Tibial nerve (tissue), 4 donors: Measurements from ENCODE around the gene ZER1. TPM values are rescaled to one million over a fixed set of nuclear protein-coding genes. Genes with fewer than 3 reads are reported as not detected.

Experiments used
- DNase-seq, 2 donors: peaks; one replicate each; pipeline ENCODE4 v3.0.0-alpha.2; 2019; ENCODE audit warnings: low spot score in 2 of 2
- H3K27ac ChIP-seq, 4 donors: fragments of 200-600 bp; sonication (generic) in 3 of 4; one replicate each; pipeline ENCODE4 v1.5.1; 2017 to 2019; ENCODE audit warnings: mild to moderate bottlenecking in 1 of 4
- H3K27me3 ChIP-seq, 2 donors: fragments of 200-600 bp; sonication (generic) in 1 of 2; one replicate each; pipeline versions ENCODE4 v1.5.1 to v1.6.0; 2017 to 2019
- H3K36me3 ChIP-seq, 3 donors: fragments of 200-600 bp; sonication (generic); one replicate each; pipeline ENCODE4 v1.5.1; 2018 to 2019
- H3K4me1 ChIP-seq, 4 donors: fragments of 200-600 bp; sonication (generic) in 3 of 4; one replicate each; pipeline ENCODE4 v1.5.1; 2017 to 2019
- H3K4me3 ChIP-seq, 4 donors: fragments of 200-600 bp; sonication (generic) in 3 of 4; one replicate each; pipeline ENCODE4 v1.5.1; 2017 to 2019; ENCODE audit warnings: mild to moderate bottlenecking in 1 of 4, moderate library complexity in 1 of 4
- H3K9me3 ChIP-seq, 4 donors: fragments of 200-600 bp; sonication (generic) in 3 of 4; one replicate each; pipeline ENCODE4 v1.5.1; 2017 to 2019
- CTCF ChIP-seq, 5 experiments: fragments of 200-600 bp in 3 of 5; fragments of 450-650 bp in 2 of 5; sonication (generic) in 3 of 5; IDR thresholded peaks; one replicate each; pipeline ENCODE4 v1.5.1; 2016 to 2019; ENCODE audit warnings: antibody characterized with exemption in 5 of 5, mild to moderate bottlenecking in 3 of 5, moderate library complexity in 2 of 5
- EP300 ChIP-seq, 2 donors: sonication (generic); formaldehyde crosslinking; IDR thresholded peaks; one replicate each; pipeline ENCODE4 v1.6.1; 2017; ENCODE audit warnings: antibody characterized with exemption in 2 of 2, mild to moderate bottlenecking in 1 of 2
- POLR2A ChIP-seq, 2 donors: fragments of 450-650 bp; IDR thresholded peaks; one replicate each; pipeline ENCODE4 v1.6.1; 2017; ENCODE audit warnings: antibody characterized with exemption in 2 of 2, mild to moderate bottlenecking in 2 of 2, moderate library complexity in 2 of 2
- WGBS, 2 donors: methylation state at CpG; one replicate each; pipeline ENCODE4 v1.1.5; 2018; 5-methylcytosine and 5-hydroxymethylcytosine counted together
- total RNA-seq, 4 donors: library from RNA; depleted of rRNA; stranded (reverse); fragments of >200 nt; gene quantifications; one replicate each; pipeline ENCODE4 v1.1.0, GENCODE V29; 2016

The ZER1 gene
- total RNA-seq, 4 donors from 2014 or later = 45.8 to 68.6 (median 61.3) TPM

DNA sequence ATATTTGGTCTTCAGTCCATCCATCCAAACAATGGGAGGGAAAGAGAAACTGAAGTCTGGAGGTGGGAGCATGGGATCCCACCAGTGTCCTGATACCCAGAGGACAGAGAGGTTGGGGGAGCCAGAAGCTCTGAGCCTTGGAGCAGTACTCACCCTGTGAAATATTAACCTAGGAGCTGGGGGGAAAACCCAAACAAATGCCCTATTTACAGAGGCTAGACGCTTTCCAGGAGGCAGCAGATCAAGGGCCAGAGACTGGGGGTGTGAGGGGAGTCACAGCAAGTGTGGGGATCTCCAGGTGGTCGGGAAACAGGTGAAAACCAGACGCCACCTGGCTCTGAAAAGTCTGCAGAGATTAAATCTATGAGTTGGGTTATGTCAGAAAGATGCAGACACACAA lies 6.2 kb downstream of the ZER1 start:
- no peak for TF ChIP-seq CTCF (IDR thresholded peaks at IDR 0.05)
- no peak for TF ChIP-seq EP300 (IDR thresholded peaks at IDR 0.05)
- TF ChIP-seq POLR2A (IDR thresholded peaks at IDR 0.05) = no peak
- WGBS, 2 donors = 73 to 74% methylated on average over 3 of the region's 3 CpGs
- Histone ChIP-seq H3K27ac (no peak overlapping the region), H3K4me3 (no peak overlapping the region), H3K36me3 (peaks cover 0 to 38% (median 0%) of the 10 kb centered on the region in 3 donors), H3K27me3 (no peaks in the 10 kb centered on the region), H3K9me3 (no peaks in the 10 kb centered on the region), H3K4me1 (peaks cover 0 to 15% (median 4%) of the 10 kb centered on the region in 4 donors)
- no peak for DNase-seq

DNA sequence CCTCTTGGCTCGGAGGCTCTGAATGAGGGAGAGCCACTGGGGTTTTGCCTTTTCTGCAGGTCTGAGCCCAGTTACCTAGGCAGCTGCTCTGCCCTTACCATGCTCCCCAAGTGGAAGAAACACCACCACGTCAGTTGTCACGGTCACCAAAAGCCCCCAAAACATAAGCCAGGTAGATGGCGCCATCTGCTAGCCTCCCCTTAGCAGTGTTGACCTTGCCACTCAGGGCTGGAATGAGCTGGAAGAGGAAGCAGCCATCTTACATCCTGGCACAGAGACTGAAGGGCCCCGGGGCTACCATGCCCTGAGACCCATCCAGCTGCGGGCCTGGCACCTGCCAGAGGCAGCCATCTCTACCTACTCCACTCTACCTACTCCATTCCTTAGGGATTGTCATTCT lies 7.4 kb downstream of the ZER1 start:
- peaks cover 0 to 3% (median 0%) of the 10 kb centered on the region in 4 donors for H3K4me1 ChIP-seq
- H3K4me3 ChIP-seq = no peak overlapping the region
- no peaks in the 10 kb centered on the region for H3K9me3 ChIP-seq
- DNase-seq = no peak
- no peak overlapping the region for H3K27ac ChIP-seq
- TF ChIP-seq POLR2A (IDR thresholded peaks at IDR 0.05) (no peak), CTCF (IDR thresholded peaks at IDR 0.05) (no peak), EP300 (IDR thresholded peaks at IDR 0.05) (no peak)
- H3K27me3 ChIP-seq = no peaks in the 10 kb centered on the region
- 84 to 86% methylated on average over 6 of the region's 6 CpGs for WGBS, 2 donors
- H3K36me3 ChIP-seq = peaks cover 0 to 48% (median 0%) of the 10 kb centered on the region in 3 donors

DNA sequence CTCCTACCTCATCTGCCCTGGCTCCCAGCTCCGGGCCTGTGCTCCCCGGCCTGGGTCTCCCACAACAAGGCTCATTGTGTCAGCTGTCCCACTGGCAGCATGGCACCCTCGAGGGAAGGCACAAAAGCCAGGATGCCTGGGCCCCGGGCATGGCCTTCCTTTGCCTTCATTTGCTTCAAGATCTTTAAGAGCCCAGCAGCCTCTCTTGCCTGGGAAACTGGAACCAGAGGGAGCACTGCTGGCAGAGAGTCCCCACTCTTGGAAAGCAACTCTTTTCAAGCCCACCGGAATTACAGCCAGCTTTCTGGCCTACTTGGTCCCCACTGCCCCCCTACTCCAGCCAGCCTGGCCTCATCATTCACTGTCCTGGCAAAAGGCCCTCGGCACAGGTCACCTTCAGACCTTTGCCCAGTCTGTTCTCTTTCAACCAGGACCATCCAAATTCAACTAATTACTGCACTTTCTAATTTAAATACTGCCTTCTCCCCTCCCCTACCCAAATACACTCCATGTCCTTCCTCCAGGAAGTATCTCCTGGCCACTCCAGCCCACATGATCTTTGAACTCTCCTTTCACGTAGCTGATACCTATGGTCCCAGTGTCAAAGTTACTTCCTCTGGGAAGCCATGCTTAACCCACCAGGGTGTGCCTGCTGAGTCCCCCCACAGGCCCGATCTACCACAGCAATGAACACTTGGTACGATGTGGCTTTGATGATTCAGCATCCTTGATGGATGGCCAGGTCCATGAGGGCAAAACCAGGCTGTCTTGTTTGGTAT lies 8.9 kb downstream of the ZER1 start:
- no peaks in the 10 kb centered on the region for H3K9me3 ChIP-seq
- no peak overlapping the region for H3K27ac ChIP-seq
- 70% methylated on average over 9 of the region's 9 CpGs for WGBS, 2 donors
- TF ChIP-seq CTCF (IDR thresholded peaks at IDR 0.05) = no peak
- no peak for TF ChIP-seq EP300 (IDR thresholded peaks at IDR 0.05)
- TF ChIP-seq POLR2A (IDR thresholded peaks at IDR 0.05) = no peak
- H3K27me3 ChIP-seq = no peaks in the 10 kb centered on the region
- DNase-seq = no peak
- no peaks in the 10 kb centered on the region for H3K4me1 ChIP-seq
- H3K4me3 ChIP-seq = no peak overlapping the region
- peaks cover 0 to 49% (median 0%) of the 10 kb centered on the region in 3 donors for H3K36me3 ChIP-seq

DNA sequence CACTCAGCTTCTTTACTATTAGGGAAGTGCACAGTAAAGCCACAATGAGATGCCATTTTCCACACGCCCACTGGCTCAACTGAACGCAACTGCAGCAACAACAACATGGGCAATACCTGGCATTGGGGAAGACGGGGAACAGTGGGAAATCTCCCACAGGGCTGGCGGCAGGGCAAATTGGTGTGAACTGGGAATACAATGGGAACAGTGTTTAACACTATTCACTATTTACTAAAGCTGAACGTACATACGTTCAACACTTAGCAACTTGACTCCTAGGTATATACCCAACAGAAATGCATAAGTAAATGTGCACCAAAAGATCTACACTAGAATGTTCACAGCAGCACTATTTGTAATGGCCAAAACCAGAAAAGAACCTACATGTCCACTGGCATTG lies 14.1 kb downstream of the ZER1 start:
- Histone ChIP-seq H3K4me3 (no peak overlapping the region), H3K4me1 (no peaks in the 10 kb centered on the region), H3K27ac (no peak overlapping the region), H3K27me3 (no peaks in the 10 kb centered on the region), H3K9me3 (no peaks in the 10 kb centered on the region), H3K36me3 (peaks cover 0 to 48% (median 6%) of the 10 kb centered on the region in 3 donors)
- WGBS, 2 donors = 49 to 57% methylated on average over 6 of the region's 6 CpGs
- no peak for TF ChIP-seq POLR2A (IDR thresholded peaks at IDR 0.05)
- no peak for TF ChIP-seq CTCF (IDR thresholded peaks at IDR 0.05)
- no peak for TF ChIP-seq EP300 (IDR thresholded peaks at IDR 0.05)
- no peak for DNase-seq

DNA sequence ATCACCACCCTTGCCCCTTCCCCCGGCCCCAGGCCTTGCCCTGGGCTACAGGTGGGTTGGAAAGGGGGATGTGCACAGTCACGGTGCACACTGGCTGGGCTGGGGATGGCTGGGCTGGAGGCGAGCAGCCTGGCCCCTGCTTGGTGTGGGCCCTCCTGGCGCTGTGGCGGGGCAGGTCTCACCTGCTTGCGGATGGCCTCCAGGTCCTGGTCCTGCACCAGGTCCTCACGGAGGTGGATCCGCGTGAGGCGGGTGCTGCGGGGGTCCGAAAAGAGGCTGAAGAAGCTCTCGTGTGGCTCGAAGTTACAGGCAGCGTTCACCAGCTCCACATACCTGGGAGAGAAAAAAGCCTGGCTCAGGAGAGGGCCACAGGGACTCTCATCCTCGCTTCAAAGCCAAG lies 18.1 kb downstream of the ZER1 start:
- H3K4me1 ChIP-seq = no peaks in the 10 kb centered on the region
- no peaks in the 10 kb centered on the region for H3K9me3 ChIP-seq
- DNase-seq = no peak
- no peaks in the 10 kb centered on the region for H3K27me3 ChIP-seq
- peaks cover 0 to 73% (median 7%) of the 10 kb centered on the region in 3 donors for H3K36me3 ChIP-seq
- H3K27ac ChIP-seq = no peak overlapping the region
- 95 to 98% methylated on average over 14 to 16 of the region's 16 CpGs for WGBS, 2 donors
- H3K4me3 ChIP-seq = no peak overlapping the region
- TF ChIP-seq EP300 (IDR thresholded peaks at IDR 0.05) = no peak
- no peak for TF ChIP-seq POLR2A (IDR thresholded peaks at IDR 0.05)
- TF ChIP-seq CTCF (IDR thresholded peaks at IDR 0.05) = no peak
